Fibroblast of pulmonary artery (primary cell): Measurements from ENCODE around the gene S100PBP.
A peak's percentile ranks its signal among the peaks of the same experiment; 100 is the strongest.

Experiments
- DNase-seq: peaks from one replicate; pipeline ENCODE4 v3.0.0-alpha.2; 2010; ENCODE audit warnings: low read depth
- H3K4me3 ChIP-seq: replicated peaks from 2 replicates; pipeline ENCODE4 v1.5.1; 2011; ENCODE audit warnings: low read depth, mild to moderate bottlenecking, control low read depth, low read length, moderate library complexity
- CTCF ChIP-seq: IDR thresholded peaks from 2 replicates; pipeline ENCODE4 v1.5.1; 2011; ENCODE audit warnings: mild to moderate bottlenecking, control low read depth, low read length, inconsistent platforms; ENCODE audit errors: missing control alignments

The S100PBP gene

GRCh38 chr1:32870615-32871363 lies 53.3 kb downstream of the S100PBP start, which contains the start of gene FNDC5:
TSS of gene FNDC5 (minus strand) at chr1:32870912.
- peak; percentile 21 for DNase-seq
- H3K4me3 ChIP-seq: peak within 1 kb of the TSS; percentile 30
- TF ChIP-seq CTCF: no peak

GRCh38 chr1:32871364-32872191 lies 54.1 kb downstream of the S100PBP start:
- H3K4me3 ChIP-seq: peak overlapping the region; percentile 30
- peak; percentile 2 for DNase-seq
- TF ChIP-seq CTCF: no peak

- no peak for DNase-seq
- no peak overlapping the region for H3K4me3 ChIP-seq
- TF ChIP-seq CTCF: no peak
These were observed 54.7 kb downstream of the S100PBP start for GRCh38 chr1:32872192-32872460.

GRCh38 chr1:32873484-32873883 lies 56.0 kb downstream of the S100PBP start:
- no peak for TF ChIP-seq CTCF
- no peak overlapping the region for H3K4me3 ChIP-seq
- no peak for DNase-seq

GRCh38 chr1:32874860-32875752 lies 57.7 kb downstream of the S100PBP start:
- DNase-seq: no peak
- TF ChIP-seq CTCF: no peak
- no peak overlapping the region for H3K4me3 ChIP-seq

GRCh38 chr1:32876341-32877210 lies 59.1 kb downstream of the S100PBP start:
- peak; percentile 77 for TF ChIP-seq CTCF
- peak; percentile 49 for DNase-seq
- no peak overlapping the region for H3K4me3 ChIP-seq
